ENCODE data around the gene HNRNPA1.
A peak's percentile ranks its signal among the peaks of the same experiment; 100 is the strongest.
"Not testable (repeated sequence)": the region's sequence is repeated elsewhere in the genome, so short reads cannot be mapped to it uniquely, and the experiment has no call there.

HNRNPA1 gene

DNA sequence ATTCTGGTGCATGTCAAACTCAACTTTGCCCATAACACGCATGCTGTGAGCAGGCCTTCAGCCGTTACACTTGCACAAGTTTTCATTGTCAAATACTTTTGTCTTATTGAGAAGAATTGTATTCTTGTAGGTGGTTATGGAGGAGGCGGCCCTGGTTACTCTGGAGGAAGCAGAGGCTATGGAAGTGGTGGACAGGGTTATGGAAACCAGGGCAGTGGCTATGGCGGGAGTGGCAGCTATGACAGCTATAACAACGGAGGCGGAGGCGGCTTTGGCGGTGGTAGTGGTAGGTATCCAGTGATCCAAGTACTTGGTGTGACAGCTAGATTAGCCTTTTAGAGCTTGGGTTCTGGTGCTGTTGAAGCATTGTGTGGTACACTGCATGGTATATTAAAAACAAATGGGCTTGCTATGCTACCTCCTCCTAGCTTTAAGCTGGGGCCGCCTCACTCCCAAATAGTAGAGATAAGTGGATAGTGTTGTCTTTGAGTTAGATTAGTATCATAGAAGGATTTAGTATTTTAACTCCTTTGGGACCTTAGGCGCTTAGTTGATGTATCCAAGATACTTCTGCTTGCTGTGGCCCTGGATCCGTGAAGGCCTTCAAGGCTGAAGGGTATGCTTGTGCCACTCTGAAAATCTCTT is 2.5 kb downstream of the HNRNPA1 start:
- TF ChIP-seq, protein P1, sequence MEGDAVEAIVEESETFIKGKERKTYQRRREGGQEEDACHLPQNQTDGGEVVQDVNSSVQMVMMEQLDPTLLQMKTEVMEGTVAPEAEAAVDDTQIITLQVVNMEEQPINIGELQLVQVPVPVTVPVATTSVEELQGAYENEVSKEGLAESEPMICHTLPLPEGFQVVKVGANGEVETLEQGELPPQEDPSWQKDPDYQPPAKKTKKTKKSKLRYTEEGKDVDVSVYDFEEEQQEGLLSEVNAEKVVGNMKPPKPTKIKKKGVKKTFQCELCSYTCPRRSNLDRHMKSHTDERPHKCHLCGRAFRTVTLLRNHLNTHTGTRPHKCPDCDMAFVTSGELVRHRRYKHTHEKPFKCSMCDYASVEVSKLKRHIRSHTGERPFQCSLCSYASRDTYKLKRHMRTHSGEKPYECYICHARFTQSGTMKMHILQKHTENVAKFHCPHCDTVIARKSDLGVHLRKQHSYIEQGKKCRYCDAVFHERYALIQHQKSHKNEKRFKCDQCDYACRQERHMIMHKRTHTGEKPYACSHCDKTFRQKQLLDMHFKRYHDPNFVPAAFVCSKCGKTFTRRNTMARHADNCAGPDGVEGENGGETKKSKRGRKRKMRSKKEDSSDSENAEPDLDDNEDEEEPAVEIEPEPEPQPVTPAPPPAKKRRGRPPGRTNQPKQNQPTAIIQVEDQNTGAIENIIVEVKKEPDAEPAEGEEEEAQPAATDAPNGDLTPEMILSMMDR (IDR thresholded peaks at IDR 0.05) = no peak

DNA sequence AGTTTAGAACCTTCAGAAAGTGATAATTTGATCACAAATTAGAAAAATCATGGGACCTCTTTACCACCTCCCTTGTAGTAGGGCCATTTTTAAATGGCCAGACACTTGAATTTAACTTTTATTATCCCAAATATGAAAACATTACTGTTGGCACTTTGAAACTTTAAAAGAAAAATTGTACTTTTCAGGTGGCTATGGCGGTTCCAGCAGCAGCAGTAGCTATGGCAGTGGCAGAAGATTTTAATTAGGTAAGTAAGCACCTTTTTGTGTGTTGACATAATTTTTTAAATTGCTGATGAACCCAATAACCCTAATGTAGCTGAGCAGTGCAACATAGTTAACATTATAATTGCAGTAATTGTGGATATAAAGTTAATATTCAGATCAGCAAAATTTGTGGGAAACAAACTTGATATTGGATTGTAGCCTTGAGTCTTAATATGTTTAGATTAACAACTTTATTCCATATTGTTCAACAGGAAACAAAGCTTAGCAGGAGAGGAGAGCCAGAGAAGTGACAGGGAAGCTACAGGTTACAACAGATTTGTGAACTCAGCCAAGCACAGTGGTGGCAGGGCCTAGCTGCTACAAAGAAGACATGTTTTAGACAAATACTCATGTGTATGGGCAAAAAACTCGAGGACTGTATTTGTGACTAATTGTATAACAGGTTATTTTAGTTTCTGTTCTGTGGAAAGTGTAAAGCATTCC is 3.7 kb downstream of the HNRNPA1 start:
- peak overlapping the region; percentile 74 for H3K4me3 ChIP-seq
- H3K27ac ChIP-seq; DNase-seq (ENCODE audit: low spot score): not testable (repeated sequence)

More for the DNA sequence above, 2.5 kb downstream of the HNRNPA1 start:
- H3K27ac ChIP-seq = peak overlapping the region in 1 of 2 donors; percentile 7
- peak overlapping the region; percentile 74 for H3K4me3 ChIP-seq
- no peak for DNase-seq (ENCODE audit: low spot score)

DNA sequence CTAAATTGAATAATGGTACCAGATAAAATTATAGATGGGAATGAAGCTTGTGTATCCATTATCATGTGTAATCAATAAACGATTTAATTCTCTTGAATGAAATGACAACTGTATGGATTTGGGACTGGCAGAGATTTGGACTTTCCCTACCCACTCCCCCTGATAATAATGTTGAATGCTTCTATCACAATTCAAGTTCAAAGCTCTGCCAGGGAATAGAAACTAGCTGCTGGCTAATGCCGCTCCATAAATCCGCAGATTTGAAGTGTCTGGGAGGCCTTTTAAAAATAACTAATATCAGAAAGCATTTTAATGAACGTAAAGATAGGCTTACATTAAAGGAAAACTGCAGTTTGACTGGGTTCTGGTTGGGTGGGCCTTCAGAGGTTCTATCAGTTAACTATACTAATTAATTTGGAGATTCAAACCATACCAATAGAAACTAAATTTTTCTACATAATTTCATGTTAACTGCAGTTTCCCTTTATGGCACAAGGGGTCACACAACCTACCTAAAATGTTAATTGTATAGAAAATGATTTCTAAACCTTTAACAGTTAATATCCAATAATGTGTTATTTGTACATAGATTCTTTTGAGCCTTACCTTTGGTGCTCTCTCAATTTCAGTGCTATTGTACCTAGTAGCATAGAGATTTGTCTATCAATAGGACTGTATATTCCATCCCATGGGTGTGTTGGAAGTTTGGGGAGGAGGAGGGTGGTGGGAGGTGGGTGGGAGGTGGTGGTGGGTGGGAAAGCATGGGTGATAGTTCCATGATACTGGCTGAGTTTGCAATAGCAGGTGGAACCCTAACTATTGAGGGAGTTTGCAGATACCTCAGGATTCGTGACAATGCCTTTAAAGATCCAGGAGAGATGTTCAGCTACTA is 4.9 kb downstream of the HNRNPA1 start:
- TF ChIP-seq, protein P1 (IDR thresholded peaks at IDR 0.05) = no peak
- no peak for DNase-seq (ENCODE audit: low spot score)
- H3K4me3 ChIP-seq = peak overlapping the region; percentile 50
- no peak overlapping the region for H3K27ac ChIP-seq

DNA sequence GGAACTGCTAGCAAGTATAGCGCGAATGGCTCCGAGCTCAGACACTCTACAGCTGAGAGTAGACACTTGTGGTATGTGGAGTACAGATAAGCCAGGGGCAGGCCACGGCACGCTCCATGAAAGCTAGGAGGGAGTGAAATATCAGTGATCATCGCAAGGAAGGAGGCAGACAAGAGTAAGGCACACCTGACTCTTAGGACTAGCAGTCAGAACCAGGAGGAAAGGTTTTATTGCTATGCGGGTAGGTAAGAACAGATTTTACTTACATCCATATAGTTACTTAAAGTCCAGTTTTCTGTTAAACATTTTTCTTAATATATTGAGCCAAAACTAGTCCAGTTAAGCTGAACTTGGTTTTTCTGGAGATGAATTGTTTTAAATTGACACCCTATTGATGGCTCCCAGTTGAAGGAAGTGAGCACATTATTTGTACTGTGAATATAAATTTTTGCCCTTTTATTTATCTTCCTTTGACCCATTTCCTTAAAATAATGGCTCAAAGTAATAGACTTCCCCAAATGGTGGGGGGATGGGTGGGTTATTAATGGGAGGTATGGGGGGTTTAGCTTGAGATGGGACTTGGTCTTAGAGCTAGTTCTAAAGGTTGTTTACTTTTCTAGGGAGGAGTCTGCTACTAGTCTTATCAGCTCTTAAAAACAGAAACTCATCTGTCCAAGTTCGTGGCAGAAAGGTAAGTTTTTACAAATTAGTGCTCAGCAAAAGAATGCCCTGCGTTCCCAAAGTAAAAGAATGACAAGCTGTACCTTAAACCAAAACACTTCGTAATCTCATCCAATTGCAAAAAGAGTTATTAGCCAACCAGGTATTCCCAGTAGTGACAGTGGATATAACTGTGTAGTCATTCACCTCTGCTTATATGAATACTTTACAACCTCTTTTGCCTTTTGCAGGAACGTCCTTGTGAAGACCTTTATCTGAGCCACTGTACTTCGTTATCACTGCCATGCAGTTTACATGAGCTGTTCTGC is 5.8 kb downstream of the HNRNPA1 start:
- Histone ChIP-seq H3K4me3 (peak overlapping the region; percentile 50), H3K27ac (no peak overlapping the region)
- TF ChIP-seq, protein P1 (IDR thresholded peaks at IDR 0.05) = no peak
- DNase-seq (ENCODE audit: low spot score) = no peak

DNA sequence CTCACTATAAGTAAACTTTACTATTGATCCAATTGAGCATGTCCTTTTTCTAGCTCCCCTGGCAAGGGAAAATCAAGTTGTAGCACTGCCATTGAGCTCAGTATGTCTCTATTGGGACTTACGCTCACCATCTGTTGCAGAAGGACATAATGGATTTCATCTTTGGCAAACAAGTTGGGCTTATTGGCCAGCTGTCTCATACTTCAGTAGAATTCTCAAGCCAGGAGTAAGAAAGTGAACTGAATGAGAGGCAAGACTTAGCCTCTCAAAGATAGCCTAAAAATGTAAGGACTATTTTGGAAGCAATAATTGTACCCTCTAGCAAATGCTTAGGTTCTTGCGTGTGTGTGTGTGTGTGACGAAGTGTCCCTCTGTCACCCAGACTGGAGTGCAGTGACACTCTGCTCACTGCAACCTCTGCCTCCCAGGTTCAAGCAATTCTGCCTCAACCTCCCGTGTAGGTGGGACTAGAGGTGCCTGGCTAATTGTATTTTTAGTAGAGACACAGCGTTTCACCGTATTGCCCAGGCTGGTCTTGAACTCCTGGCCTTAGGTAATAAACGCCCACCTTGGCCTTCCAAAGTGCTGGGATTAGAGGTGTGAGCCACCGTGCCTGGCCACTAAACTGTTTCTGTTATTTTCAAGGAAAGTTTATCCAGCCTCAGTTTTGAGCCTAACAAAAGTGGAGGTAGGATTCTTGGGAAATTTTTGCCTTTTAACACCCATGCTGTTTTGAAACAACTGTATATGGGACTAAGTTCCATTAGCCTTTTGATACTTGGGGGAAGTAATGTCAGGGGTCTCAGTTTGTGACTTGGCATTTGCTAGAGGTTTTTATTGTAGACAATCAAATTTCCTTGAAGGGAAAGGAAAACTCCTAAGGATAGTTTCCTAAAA is 7.0 kb downstream of the HNRNPA1 start:
- DNase-seq (ENCODE audit: low spot score) = no peak
- Histone ChIP-seq H3K4me3 (no peak overlapping the region), H3K27ac (no peak overlapping the region)
- TF ChIP-seq, protein P1 (IDR thresholded peaks at IDR 0.05) = no peak

DNA sequence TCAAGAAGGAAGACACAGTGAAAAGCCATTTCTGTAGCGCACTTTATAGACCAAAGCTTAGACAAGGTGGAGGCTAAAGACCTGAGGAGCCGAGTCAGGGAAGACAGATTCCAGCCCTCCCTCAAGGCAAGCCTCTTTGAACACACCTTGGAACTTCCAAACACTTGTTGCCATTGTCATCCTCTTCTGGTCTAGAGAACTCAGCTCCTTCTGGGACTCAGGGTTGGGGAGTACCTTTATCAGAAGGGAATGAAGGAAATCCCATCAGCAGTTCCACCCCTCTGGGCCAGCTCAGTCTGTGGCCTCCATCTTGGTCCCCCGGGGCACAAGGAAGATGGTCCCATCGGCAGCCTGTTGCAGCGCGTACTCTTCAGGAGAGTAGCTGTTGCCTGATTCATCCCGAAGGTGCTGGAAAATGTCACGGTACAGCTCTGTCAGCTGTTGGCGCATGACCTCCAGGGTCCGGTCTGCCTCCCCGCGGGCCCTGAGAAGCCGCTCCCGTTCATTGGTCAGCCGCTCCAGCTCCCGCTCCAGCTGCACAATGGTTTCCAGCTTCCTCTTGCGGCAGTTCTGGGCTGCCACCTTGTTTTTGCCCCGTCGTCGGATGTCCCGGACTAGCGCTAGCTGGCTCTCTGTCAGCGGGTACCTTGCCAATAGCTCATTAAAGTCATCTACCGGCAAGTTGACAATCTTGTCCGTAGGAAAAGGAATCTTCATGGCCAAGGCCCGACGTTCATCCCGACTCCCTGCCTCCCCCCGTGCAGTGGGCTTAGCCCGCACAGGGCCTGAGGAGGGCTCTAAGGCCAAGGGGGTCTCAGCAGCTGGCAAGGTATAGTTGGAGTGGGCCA is 11.8 kb downstream of the HNRNPA1 start:
- no peak overlapping the region for H3K4me3 ChIP-seq
- no peak for DNase-seq (ENCODE audit: low spot score)
- H3K27ac ChIP-seq = no peak overlapping the region
- TF ChIP-seq, protein P1 (IDR thresholded peaks at IDR 0.05) = no peak

All from coronary artery (tissue), 2 donors.